Left ventricle myocardium inferior (tissue), 1 donor: ENCODE measurements around the gene NPW. TPM values are rescaled to one million over a fixed set of nuclear protein-coding genes. Genes with fewer than 3 reads are reported as not detected.

Experiments used
- DNase-seq: peaks from one replicate; pipeline ENCODE4 v3.0.0-alpha.2; 2020
- H3K27ac ChIP-seq: fragments of 200-600 bp; replicated peaks from 2 replicates; pipeline ENCODE4 v1.8.0; 2021
- H3K27me3 ChIP-seq: fragments of 200-600 bp; 2 replicates; pipeline ENCODE4 v1.8.0; 2021; ENCODE audit warnings: low read depth
- H3K36me3 ChIP-seq: fragments of 200-600 bp; 2 replicates; pipeline ENCODE4 v1.8.0; 2021
- H3K4me1 ChIP-seq: fragments of 200-600 bp; 2 replicates; pipeline ENCODE4 v1.8.0; 2021
- H3K4me3 ChIP-seq: fragments of 200-600 bp; 2 replicates; pipeline ENCODE4 v1.8.0; 2021; ENCODE audit warnings: mild to moderate bottlenecking, moderate library complexity
- H3K9me3 ChIP-seq: fragments of 200-600 bp; replicated peaks from 2 replicates; pipeline ENCODE4 v1.8.0; 2021
- CTCF ChIP-seq: fragments of 200-600 bp; IDR thresholded peaks from 2 replicates; pipeline ENCODE4 v1.8.0; 2021; ENCODE audit warnings: antibody characterized with exemption, mild to moderate bottlenecking, borderline replicate concordance
- intact Hi-C: fragments of 100-400 bp; cut with micrococcal nuclease; formaldehyde crosslinking; loops from one replicate; pipeline ENCODE4 v1.11.0; 2022
- total RNA-seq: library from RNA; stranded (reverse); fragmentation: NEBNext Ultra II Directional; extraction: Animal tissue kit (Norgen Biotek cat#: 25700); gene quantifications from one replicate; pipeline ENCODE4 v1.2.1, GENCODE V29; 2021
- donor health status: DM: no; HTN: yes; CAD: no; lungs with severe emphysema.

NPW gene
- total RNA-seq, 1 donor from 2014 or later, result not detected

GRCh38 chr16:2038382-2039231 lies 19.0 kb downstream of the NPW start:
- Histone ChIP-seq H3K27ac (peak overlapping the region; percentile 96), H3K9me3 (no peaks in the 10 kb centered on the region), H3K27me3 (no peaks in the 10 kb centered on the region), H3K36me3 (peaks cover 38% of the 10 kb centered on the region), H3K4me3 (peak overlapping the region; percentile 72), H3K4me1 (peaks cover 96% of the 10 kb centered on the region)
- peak; percentile 58 for DNase-seq
- intact Hi-C loops, result no loop called here
- TF ChIP-seq CTCF, result no peak

- intact Hi-C loops, result no loop called here
- Histone ChIP-seq H3K4me1 (peaks cover 99% of the 10 kb centered on the region), H3K27me3 (no peaks in the 10 kb centered on the region), H3K27ac (peak overlapping the region; percentile 96), H3K4me3 (peak overlapping the region; percentile 72), H3K36me3 (peaks cover 38% of the 10 kb centered on the region), H3K9me3 (no peaks in the 10 kb centered on the region)
- TF ChIP-seq CTCF, result no peak
- peak; percentile 91 for DNase-seq
Observed at GRCh38 chr16:2039274-2040031, 19.9 kb downstream of the NPW start.

GRCh38 chr16:2040041-2040786 lies 20.6 kb downstream of the NPW start:
- no peak for DNase-seq
- peak overlapping the region; percentile 96 for H3K27ac ChIP-seq
- peak overlapping the region; percentile 72 for H3K4me3 ChIP-seq
- no peak for TF ChIP-seq CTCF
- H3K36me3 ChIP-seq, result peaks cover 38% of the 10 kb centered on the region
- intact Hi-C loops, result no loop called here
- no peaks in the 10 kb centered on the region for H3K27me3 ChIP-seq
- peaks cover 100% of the 10 kb centered on the region for H3K4me1 ChIP-seq
- H3K9me3 ChIP-seq, result no peaks in the 10 kb centered on the region

GRCh38 chr16:2040787-2041522 lies 21.4 kb downstream of the NPW start:
- peak; percentile 53 for DNase-seq
- Histone ChIP-seq H3K27me3 (no peaks in the 10 kb centered on the region), H3K4me3 (peak overlapping the region; percentile 72), H3K9me3 (no peaks in the 10 kb centered on the region), H3K4me1 (peaks cover 100% of the 10 kb centered on the region), H3K27ac (peak overlapping the region; percentile 96), H3K36me3 (peaks cover 31% of the 10 kb centered on the region)
- no peak for TF ChIP-seq CTCF
- intact Hi-C loops, result no loop called here
